ENCODE results near the gene TSLP.

TSLP gene

GRCh38 chr5:111095982-111096381 lies 24.5 kb downstream of the TSLP start:
- DNase-seq (ENCODE audit: low spot score): no peak

- no peak for DNase-seq (ENCODE audit: low spot score)
Observed at GRCh38 chr5:111099058-111099778, 27.7 kb downstream of the TSLP start.

DNA sequence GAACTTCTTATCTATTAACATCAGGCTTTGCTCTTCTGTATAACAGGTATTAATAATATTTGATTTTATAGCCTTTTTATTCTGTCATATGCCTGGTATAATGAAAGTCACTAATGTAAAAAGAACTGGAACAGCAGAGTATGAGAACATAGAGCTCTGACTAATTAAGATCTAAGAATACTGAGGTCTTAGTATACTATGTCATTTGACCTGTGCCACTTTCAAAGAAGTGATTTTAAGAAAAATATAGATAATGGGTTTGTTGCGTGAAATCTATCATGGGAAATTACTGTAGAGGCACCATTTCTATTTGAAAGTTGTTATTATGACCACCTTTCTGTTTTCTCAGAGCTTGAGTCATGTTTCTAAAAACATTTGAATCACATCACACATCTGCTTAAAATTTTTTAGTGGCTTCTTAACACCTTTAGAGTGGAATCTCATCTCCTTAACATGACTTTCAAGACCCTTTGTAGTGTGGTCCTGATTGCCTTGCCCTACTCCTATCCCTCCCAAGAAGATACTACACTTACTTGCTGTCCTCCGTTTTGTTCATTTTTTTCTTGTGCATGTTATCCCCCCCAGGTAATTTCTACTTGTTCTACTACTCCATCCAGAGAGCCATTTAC lies 34.9 kb downstream of the TSLP start:
- no peak for DNase-seq (ENCODE audit: low spot score)

- no peak for DNase-seq (ENCODE audit: low spot score)
Observed at GRCh38 chr5:111107371-111107770, 35.9 kb downstream of the TSLP start.

- DNase-seq (ENCODE audit: low spot score): no peak
Observed at GRCh38 chr5:111111956-111112355, 40.4 kb downstream of the TSLP start.

DNA sequence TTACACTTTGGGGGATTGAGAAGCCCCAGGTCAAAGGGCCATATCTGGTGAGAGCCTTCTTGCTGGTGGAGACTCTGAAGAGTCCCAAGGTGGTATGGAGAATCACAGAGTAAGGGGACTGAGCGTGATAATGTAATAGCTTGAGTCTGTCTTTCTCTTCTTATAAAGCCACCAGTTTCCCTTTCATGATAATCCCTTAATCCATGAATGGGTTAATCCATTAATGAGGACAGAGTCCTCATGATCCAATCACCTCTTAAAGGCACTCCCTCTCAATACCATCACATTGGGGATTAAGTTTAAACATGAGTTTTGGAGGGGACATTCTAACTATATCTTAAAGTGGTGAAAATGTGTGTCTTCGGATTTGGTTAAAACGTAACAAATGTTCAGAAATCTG lies 42.2 kb downstream of the TSLP start:
- no peak for DNase-seq (ENCODE audit: low spot score)

GRCh38 chr5:111115229-111115628 lies 43.7 kb downstream of the TSLP start:
- no peak for DNase-seq (ENCODE audit: low spot score)

- DNase-seq (ENCODE audit: low spot score): no peak
Observed at GRCh38 chr5:111116550-111116949, 45.0 kb downstream of the TSLP start.

DNA sequence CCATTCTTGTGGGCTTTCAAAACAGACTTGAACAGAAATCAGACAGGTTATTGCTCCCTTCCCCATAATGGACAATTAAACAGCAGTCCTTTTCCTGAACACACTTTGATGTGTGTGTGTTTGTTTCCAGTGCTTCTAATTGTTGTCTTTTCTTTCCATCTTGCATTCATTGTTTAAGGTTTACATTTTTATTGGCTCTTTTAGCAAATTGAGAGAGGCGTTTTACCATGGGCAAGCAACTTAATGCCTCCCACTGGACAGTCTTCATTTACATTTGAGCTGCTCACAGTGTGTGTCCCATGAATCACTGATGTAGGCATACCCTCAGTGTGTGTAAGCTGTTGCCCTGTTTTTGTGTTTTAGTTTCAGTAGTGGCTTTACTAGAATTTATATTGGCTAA lies 45.6 kb downstream of the TSLP start:
- DNase-seq (ENCODE audit: low spot score): no peak

GRCh38 chr5:111119221-111119620 lies 47.7 kb downstream of the TSLP start:
- no peak for DNase-seq (ENCODE audit: low spot score)

DNA sequence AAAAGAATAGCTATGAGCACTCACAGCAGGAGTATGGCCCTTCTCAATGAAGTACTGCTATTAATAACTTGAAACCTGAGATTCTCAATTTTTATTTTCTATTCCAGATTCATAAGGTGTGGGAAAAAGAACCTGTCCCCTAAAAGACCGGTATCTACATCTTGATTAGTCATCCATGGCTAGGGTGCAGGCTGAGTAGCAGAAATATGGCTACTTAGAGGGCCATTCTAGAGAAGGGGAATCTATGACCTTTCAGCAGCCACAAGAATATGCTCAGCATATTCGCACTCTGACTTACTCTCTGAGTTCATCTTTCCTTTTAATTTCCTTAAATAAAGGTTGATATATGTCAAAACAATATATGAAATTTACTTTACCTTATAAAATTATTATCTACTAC lies 48.3 kb downstream of the TSLP start:
- no peak for DNase-seq (ENCODE audit: low spot score)

DNA sequence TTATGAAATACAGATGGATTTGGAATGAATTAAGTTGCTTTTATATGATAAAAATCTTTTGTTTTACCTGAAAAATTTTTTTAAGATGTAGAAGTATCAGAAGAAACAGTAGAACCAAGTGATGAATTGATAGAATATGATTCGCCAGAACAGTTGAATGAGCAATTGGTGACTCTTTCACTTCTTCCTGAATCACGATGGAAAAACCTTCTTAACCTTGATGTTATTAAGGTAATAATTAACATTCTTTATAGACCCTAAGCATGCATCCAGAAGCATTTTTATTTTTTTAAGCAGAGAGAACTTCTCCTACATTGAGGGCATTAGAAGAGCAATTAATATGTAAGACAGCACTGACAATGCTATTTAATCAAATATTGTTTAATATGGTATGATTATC lies 49.4 kb downstream of the TSLP start:
- no peak for DNase-seq (ENCODE audit: low spot score)

- no peak for DNase-seq (ENCODE audit: low spot score)
Observed at GRCh38 chr5:111121926-111122325, 50.4 kb downstream of the TSLP start.

DNA sequence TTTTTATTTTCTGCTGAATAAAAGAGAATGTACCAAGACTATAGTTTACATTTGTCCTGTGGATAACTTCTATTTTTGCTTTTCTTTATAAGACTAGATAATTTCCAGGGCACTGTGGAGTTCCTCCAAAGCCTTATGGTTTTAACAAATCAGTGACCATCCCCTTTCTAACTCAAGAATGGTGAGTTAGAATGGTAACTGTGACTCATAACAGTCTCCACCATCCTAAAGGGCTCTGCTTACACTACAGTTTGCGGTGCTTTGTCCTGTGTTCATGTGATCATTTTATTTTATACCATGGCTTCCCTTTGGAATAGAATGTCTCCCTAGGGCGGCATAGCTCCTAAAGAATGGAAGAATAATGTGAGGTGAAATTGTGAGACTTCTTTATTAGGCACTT lies 50.9 kb downstream of the TSLP start:
- DNase-seq (ENCODE audit: low spot score): no peak

DNA sequence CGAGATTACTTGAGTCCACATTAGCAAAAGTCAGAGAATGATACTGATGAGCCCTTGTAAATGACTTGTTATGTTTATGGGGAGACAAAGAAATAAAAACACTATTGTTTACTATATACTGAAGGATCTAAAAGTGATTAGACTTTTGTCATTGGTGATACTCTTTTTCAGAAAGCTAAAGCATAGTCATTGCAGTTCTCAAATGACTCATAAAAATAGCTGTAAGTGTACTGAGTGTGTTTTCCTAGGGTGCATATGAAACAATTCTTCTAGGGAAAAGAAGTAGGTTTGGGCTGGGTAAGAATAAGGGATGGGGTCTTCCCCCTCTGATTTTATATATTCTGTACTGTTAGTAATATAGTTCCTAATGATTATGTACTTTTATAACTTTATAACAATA lies 53.3 kb downstream of the TSLP start:
- no peak for DNase-seq (ENCODE audit: low spot score)

GRCh38 chr5:111126896-111127295 lies 55.4 kb downstream of the TSLP start:
- DNase-seq (ENCODE audit: low spot score): no peak

Measured in RKO (cell line).